ENCODE data around the gene BID. TPM values are rescaled to one million over a fixed set of nuclear protein-coding genes. Genes with fewer than 3 reads are reported as not detected.
"Not testable (repeated sequence)": the region's sequence is repeated elsewhere in the genome, so short reads cannot be mapped to it uniquely, and the experiment has no call there.

Gene BID
- total and polyA plus RNA-seq, 5 donors from 2014 or later: 17.6 to 84.0 (median 64.3) TPM

GRCh38 chr22:17769716-17770082 is 4.6 kb downstream of the BID start:
- Mint-ChIP-seq H3K36me3 (peaks cover 5% of the 10 kb centered on the region), H3K27ac (peak overlapping the region in 2 of 3 donors; percentile 48 to 74), H3K27me3 (peaks cover 5% of the 10 kb centered on the region), H3K4me1 (peaks cover 10 to 67% (median 32%) of the 10 kb centered on the region in 4 donors), H3K4me3 (peak overlapping the region in 2 of 4 donors; percentile 6 to 73), H3K9me3 (no peaks in the 10 kb centered on the region)
- DNase-seq (no peak), ATAC-seq (ENCODE audit: low read depth in 2 of 2) (no peak)
- H3K27ac ChIP-seq (ENCODE audit: insufficient read depth, low read length, poor library complexity, severe bottlenecking): no peak overlapping the region
- no peaks in the 10 kb centered on the region for H3K27me3 ChIP-seq (ENCODE audit: control insufficient read depth, insufficient read depth, low read length)
- H3K9me3 ChIP-seq (ENCODE audit: control insufficient read depth in 2 of 2, low read length in 2 of 2): no peaks in the 10 kb centered on the region
- H3K36me3 ChIP-seq (ENCODE audit: control insufficient read depth, insufficient read depth, low read length): no peaks in the 10 kb centered on the region
- no peak overlapping the region for H3K4me3 ChIP-seq (ENCODE audit: low read depth, low read length)
- peaks cover 47% of the 10 kb centered on the region for H3K4me1 ChIP-seq (ENCODE audit: control insufficient read depth, insufficient read depth, low read length, poor library complexity, severe bottlenecking)

GRCh38 chr22:17769013-17769715 is 5.1 kb downstream of the BID start:
- peaks cover 9% of the 10 kb centered on the region for H3K36me3 Mint-ChIP-seq
- peaks cover 44% of the 10 kb centered on the region for H3K4me1 ChIP-seq (ENCODE audit: control insufficient read depth, insufficient read depth, low read length, poor library complexity, severe bottlenecking)

GRCh38 chr22:17767233-17768065 is 6.8 kb downstream of the BID start:
- peaks cover 10% of the 10 kb centered on the region for H3K36me3 Mint-ChIP-seq
- peaks cover 10 to 64% (median 32%) of the 10 kb centered on the region in 4 donors for H3K4me1 Mint-ChIP-seq
- H3K36me3 ChIP-seq (ENCODE audit: control insufficient read depth, insufficient read depth, low read length): no peaks in the 10 kb centered on the region
- H3K27me3 ChIP-seq (ENCODE audit: control insufficient read depth, insufficient read depth, low read length): no peaks in the 10 kb centered on the region
- no peaks in the 10 kb centered on the region for H3K9me3 Mint-ChIP-seq
- H3K4me1 ChIP-seq (ENCODE audit: control insufficient read depth, insufficient read depth, low read length, poor library complexity, severe bottlenecking): peaks cover 27% of the 10 kb centered on the region
- DNase-seq: peak in 2 of 3 donors; percentile 69 to 87
- H3K4me3 Mint-ChIP-seq: peak overlapping the region; percentile 58 to 82 (median 73)
- peak overlapping the region; percentile 25 for H3K27ac ChIP-seq (ENCODE audit: insufficient read depth, low read length, poor library complexity, severe bottlenecking)
- peak overlapping the region; percentile 85 to 89 (median 88) for H3K27ac Mint-ChIP-seq
- peaks cover 8% of the 10 kb centered on the region for H3K27me3 Mint-ChIP-seq
- no peaks in the 10 kb centered on the region for H3K9me3 ChIP-seq (ENCODE audit: control insufficient read depth in 2 of 2, low read length in 2 of 2)
- peak overlapping the region; percentile 81 for H3K4me3 ChIP-seq (ENCODE audit: low read depth, low read length)
- ATAC-seq (ENCODE audit: low read depth in 2 of 2): peak; percentile 87 to 90

More at GRCh38 chr22:17769013-17769715, 5.1 kb downstream of the BID start:
- Mint-ChIP-seq H3K27me3 (peaks cover 5% of the 10 kb centered on the region), H3K4me3 (no peak overlapping the region), H3K4me1 (peaks cover 10 to 70% (median 34%) of the 10 kb centered on the region in 4 donors), H3K27ac (peak overlapping the region in 1 of 3 donors; percentile 48), H3K9me3 (no peaks in the 10 kb centered on the region)
- no peaks in the 10 kb centered on the region for H3K9me3 ChIP-seq (ENCODE audit: control insufficient read depth in 2 of 2, low read length in 2 of 2)
- no peak overlapping the region for H3K27ac ChIP-seq (ENCODE audit: insufficient read depth, low read length, poor library complexity, severe bottlenecking)
- no peak for ATAC-seq (ENCODE audit: low read depth in 2 of 2)
- H3K27me3 ChIP-seq (ENCODE audit: control insufficient read depth, insufficient read depth, low read length): no peaks in the 10 kb centered on the region
- no peaks in the 10 kb centered on the region for H3K36me3 ChIP-seq (ENCODE audit: control insufficient read depth, insufficient read depth, low read length)
- DNase-seq: no peak
- H3K4me3 ChIP-seq (ENCODE audit: low read depth, low read length): no peak overlapping the region

- not testable (repeated sequence) for H3K27me3 Mint-ChIP-seq; H3K27ac ChIP-seq (ENCODE audit: insufficient read depth, low read length, poor library complexity, severe bottlenecking); H3K4me3 ChIP-seq (ENCODE audit: low read depth, low read length); H3K27me3 ChIP-seq (ENCODE audit: control insufficient read depth, insufficient read depth, low read length); DNase-seq; ATAC-seq (ENCODE audit: low read depth in 2 of 2); H3K36me3 ChIP-seq (ENCODE audit: control insufficient read depth, insufficient read depth, low read length); H3K36me3 Mint-ChIP-seq; H3K4me3 Mint-ChIP-seq; H3K9me3 ChIP-seq (ENCODE audit: control insufficient read depth in 2 of 2, low read length in 2 of 2); H3K9me3 Mint-ChIP-seq
- peaks cover 14% of the 10 kb centered on the region for H3K4me1 ChIP-seq (ENCODE audit: control insufficient read depth, insufficient read depth, low read length, poor library complexity, severe bottlenecking)
- H3K4me1 Mint-ChIP-seq: peaks cover 10 to 53% (median 26%) of the 10 kb centered on the region in 4 donors
- H3K27ac Mint-ChIP-seq: peak overlapping the region in 1 of 3 donors; percentile 94
Measured at GRCh38 chr22:17764852-17765251, 9.4 kb downstream of the BID start.

GRCh38 chr22:17764036-17764435 is 10.2 kb downstream of the BID start:
- Histone ChIP-seq H3K9me3 (ENCODE audit: control insufficient read depth in 2 of 2, low read length in 2 of 2) (no peaks in the 10 kb centered on the region), H3K36me3 (ENCODE audit: control insufficient read depth, insufficient read depth, low read length) (no peaks in the 10 kb centered on the region), H3K27ac (ENCODE audit: insufficient read depth, low read length, poor library complexity, severe bottlenecking) (no peak overlapping the region), H3K27me3 (ENCODE audit: control insufficient read depth, insufficient read depth, low read length) (no peaks in the 10 kb centered on the region), H3K4me3 (ENCODE audit: low read depth, low read length) (no peak overlapping the region), H3K4me1 (ENCODE audit: control insufficient read depth, insufficient read depth, low read length, poor library complexity, severe bottlenecking) (peaks cover 14% of the 10 kb centered on the region)
- Mint-ChIP-seq H3K4me1 (peaks cover 10 to 47% (median 25%) of the 10 kb centered on the region in 4 donors), H3K9me3 (no peaks in the 10 kb centered on the region), H3K27ac (peak overlapping the region in 2 of 3 donors; percentile 87 to 94), H3K27me3 (peaks cover 8% of the 10 kb centered on the region), H3K4me3 (peak overlapping the region in 1 of 4 donors; percentile 60), H3K36me3 (peaks cover 5% of the 10 kb centered on the region)
- ATAC-seq (ENCODE audit: low read depth in 2 of 2): no peak
- no peak for DNase-seq

GRCh38 chr22:17763442-17763841 is 10.8 kb downstream of the BID start:
- not testable (repeated sequence) for H3K27me3 ChIP-seq (ENCODE audit: control insufficient read depth, insufficient read depth, low read length); H3K27me3 Mint-ChIP-seq; ATAC-seq (ENCODE audit: low read depth in 2 of 2); DNase-seq; H3K36me3 Mint-ChIP-seq; H3K36me3 ChIP-seq (ENCODE audit: control insufficient read depth, insufficient read depth, low read length); H3K9me3 ChIP-seq (ENCODE audit: control insufficient read depth in 2 of 2, low read length in 2 of 2); H3K4me3 ChIP-seq (ENCODE audit: low read depth, low read length); H3K9me3 Mint-ChIP-seq; H3K27ac ChIP-seq (ENCODE audit: insufficient read depth, low read length, poor library complexity, severe bottlenecking); H3K4me3 Mint-ChIP-seq
- peaks cover 14% of the 10 kb centered on the region for H3K4me1 ChIP-seq (ENCODE audit: control insufficient read depth, insufficient read depth, low read length, poor library complexity, severe bottlenecking)
- Mint-ChIP-seq H3K27ac (peak overlapping the region in 1 of 3 donors; percentile 47), H3K4me1 (peaks cover 10 to 46% (median 24%) of the 10 kb centered on the region in 4 donors)

GRCh38 chr22:17761138-17761488 is 13.2 kb downstream of the BID start:
- no peak overlapping the region for H3K4me3 Mint-ChIP-seq

More at GRCh38 chr22:17761138-17761488, 13.2 kb downstream of the BID start:
- H3K27me3 ChIP-seq (ENCODE audit: control insufficient read depth, insufficient read depth, low read length): no peaks in the 10 kb centered on the region
- peaks cover 0 to 36% (median 13%) of the 10 kb centered on the region in 4 donors for H3K4me1 Mint-ChIP-seq
- H3K27ac Mint-ChIP-seq: no peak overlapping the region
- no peaks in the 10 kb centered on the region for H3K9me3 Mint-ChIP-seq
- H3K9me3 ChIP-seq (ENCODE audit: control insufficient read depth in 2 of 2, low read length in 2 of 2): no peaks in the 10 kb centered on the region
- H3K4me1 ChIP-seq (ENCODE audit: control insufficient read depth, insufficient read depth, low read length, poor library complexity, severe bottlenecking): no peaks in the 10 kb centered on the region
- no peak overlapping the region for H3K4me3 ChIP-seq (ENCODE audit: low read depth, low read length)
- H3K36me3 ChIP-seq (ENCODE audit: control insufficient read depth, insufficient read depth, low read length): no peaks in the 10 kb centered on the region
- ATAC-seq (ENCODE audit: low read depth in 2 of 2) (no peak), DNase-seq (no peak)
- H3K27me3 Mint-ChIP-seq: peaks cover 8% of the 10 kb centered on the region
- no peak overlapping the region for H3K27ac ChIP-seq (ENCODE audit: insufficient read depth, low read length, poor library complexity, severe bottlenecking)
- peaks cover 5% of the 10 kb centered on the region for H3K36me3 Mint-ChIP-seq

Data from CD4-positive, CD25-positive, alpha-beta regulatory T cell (primary cell).